ENCODE data around the gene LDHA. TPM values are rescaled to one million over a fixed set of nuclear protein-coding genes. Genes with fewer than 3 reads are reported as not detected.

Gene LDHA
- total RNA-seq (2022; extraction: Qiagen RNA extraction; ENCODE audit: low read depth), result 2,389 to 3,452 TPM (median 2,525 TPM) in 5 replicates

GRCh38 chr11:18394275-18394927 lies at the start of gene LDHA:
TSS of gene LDHA (plus strand) at chr11:18394563. CDS start at chr11:18396843, 2,280 bp downstream.

GRCh38 chr11:18455686-18456372 lies 61.5 kb downstream of the LDHA start, which contains the start of gene LDHAL6A:
TSS of gene LDHAL6A (plus strand) at chr11:18455856. CDS start at chr11:18456681, 825 bp downstream.

Other genes with a start within 250 kb of the LDHA start
- gene MRGPRX4, start 221.7 kb upstream of the LDHA start, total RNA-seq (2022; extraction: Qiagen RNA extraction; ENCODE audit: low read depth), result not detected in 5 replicates
- gene SAA4, start 157.8 kb upstream of the LDHA start, total RNA-seq (2022; extraction: Qiagen RNA extraction; ENCODE audit: low read depth), result not detected in 5 replicates
- not detected in 5 replicates for gene SAA2, start 145.9 kb upstream of the LDHA start, total RNA-seq (2022; extraction: Qiagen RNA extraction; ENCODE audit: low read depth)
- gene SAA1, start 128.3 kb upstream of the LDHA start, total RNA-seq (2022; extraction: Qiagen RNA extraction; ENCODE audit: low read depth), result 0.25 to 1.1 TPM (median 0.49 TPM) in 4 of 5 replicates, not detected in the other
- 9.4 to 16.0 TPM (median 13.4 TPM) in 5 replicates for gene HPS5, start 72.4 kb upstream of the LDHA start, total RNA-seq (2022; extraction: Qiagen RNA extraction; ENCODE audit: low read depth)
- 32.2 to 35.4 TPM (median 34.3 TPM) in 5 replicates for gene GTF2H1, start 72.0 kb upstream of the LDHA start, total RNA-seq (2022; extraction: Qiagen RNA extraction; ENCODE audit: low read depth)
- 0.27 TPM in 1 of 5 replicates, not detected in the others for gene LDHC, start 17.8 kb downstream of the LDHA start, total RNA-seq (2022; extraction: Qiagen RNA extraction; ENCODE audit: low read depth)
- not detected in 5 replicates for gene LDHAL6A, start 61.3 kb downstream of the LDHA start, total RNA-seq (2022; extraction: Qiagen RNA extraction; ENCODE audit: low read depth)
- gene TSG101, start 132.4 kb downstream of the LDHA start, total RNA-seq (2022; extraction: Qiagen RNA extraction; ENCODE audit: low read depth), result 80.2 to 124 TPM (median 99.1 TPM) in 5 replicates
- 14.0 to 27.1 TPM (median 20.6 TPM) in 5 replicates for gene UEVLD, start 194.2 kb downstream of the LDHA start, total RNA-seq (2022; extraction: Qiagen RNA extraction; ENCODE audit: low read depth)
- 1.8 to 3.1 TPM (median 2.4 TPM) in 5 replicates for gene MISFA, start 205.2 kb downstream of the LDHA start, total RNA-seq (2022; extraction: Qiagen RNA extraction; ENCODE audit: low read depth)
- 14.4 to 20.8 TPM (median 19.2 TPM) in 5 replicates for gene SPTY2D1, start 239.8 kb downstream of the LDHA start, total RNA-seq (2022; extraction: Qiagen RNA extraction; ENCODE audit: low read depth)